RCC 7860 (cell line): ENCODE results near the gene TCHP.
"Not testable (repeated sequence)": the region's sequence is repeated elsewhere in the genome, so short reads cannot be mapped to it uniquely, and the experiment has no call there.

Experiments
- DNase-seq: peaks from one replicate; pipeline ENCODE4 v3.0.0-alpha.2; 2015; ENCODE audit warnings: low spot score
- FAIRE-seq: peaks from 2 replicates; lab custom pipeline; 2012; peaks lifted over from hg19 to GRCh38; lab: Jason Lieb, UNC

The TCHP gene

DNA sequence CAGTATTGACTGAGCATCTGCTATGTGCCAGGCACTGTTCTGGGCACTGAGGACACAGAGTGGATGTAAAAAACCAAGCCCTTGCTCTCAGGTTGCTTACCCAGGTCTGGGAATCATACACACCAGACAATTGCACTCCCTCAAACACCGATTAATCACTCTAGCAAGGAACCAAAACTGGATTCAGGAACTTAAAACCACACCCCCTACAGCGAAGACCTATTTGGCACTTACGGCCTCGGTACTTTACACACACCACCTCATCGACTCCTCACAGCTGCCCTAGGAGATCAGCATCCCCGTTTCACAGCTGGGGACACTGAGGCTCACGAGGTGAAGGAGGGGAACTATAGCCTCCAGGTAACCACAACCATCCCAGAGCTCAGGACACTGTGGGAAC, 21.3 kb upstream of the TCHP start:
- DNase-seq (no peak), FAIRE-seq (no peak)

DNA sequence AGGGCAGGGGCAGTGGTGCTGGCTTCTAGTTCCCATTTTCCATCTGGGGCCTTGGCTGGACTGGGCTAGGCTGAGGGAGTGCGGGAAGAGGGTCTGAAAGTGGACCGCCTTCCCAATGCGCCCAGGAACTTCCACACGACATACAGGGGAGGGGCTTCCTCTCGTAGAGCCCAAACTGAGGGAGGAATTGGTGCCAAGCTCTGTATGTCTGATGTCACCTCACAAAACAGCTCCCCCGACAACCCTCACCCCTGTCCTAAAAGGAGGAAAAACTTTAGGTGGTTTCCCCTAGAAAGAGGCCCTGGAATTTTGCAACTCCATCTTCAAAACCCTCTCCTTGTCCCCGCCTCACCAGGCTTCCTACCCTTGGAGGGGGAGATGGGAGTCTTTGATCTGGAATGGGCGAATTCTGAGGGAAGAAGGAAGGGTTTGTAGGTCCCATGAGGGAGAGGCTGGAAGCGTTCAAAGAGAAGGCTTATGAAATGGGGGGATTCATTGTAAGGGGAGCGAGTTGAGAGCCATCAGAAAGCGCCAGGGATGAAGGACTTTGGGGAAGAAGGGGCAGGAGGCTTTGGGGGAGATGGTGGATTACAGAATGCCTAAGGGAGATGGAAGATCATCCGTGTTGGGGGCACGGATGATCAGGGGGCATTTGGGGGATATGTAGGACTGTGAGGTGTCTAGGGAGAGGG, 20.6 kb upstream of the TCHP start:
- FAIRE-seq (no peak), DNase-seq (no peak)

DNA sequence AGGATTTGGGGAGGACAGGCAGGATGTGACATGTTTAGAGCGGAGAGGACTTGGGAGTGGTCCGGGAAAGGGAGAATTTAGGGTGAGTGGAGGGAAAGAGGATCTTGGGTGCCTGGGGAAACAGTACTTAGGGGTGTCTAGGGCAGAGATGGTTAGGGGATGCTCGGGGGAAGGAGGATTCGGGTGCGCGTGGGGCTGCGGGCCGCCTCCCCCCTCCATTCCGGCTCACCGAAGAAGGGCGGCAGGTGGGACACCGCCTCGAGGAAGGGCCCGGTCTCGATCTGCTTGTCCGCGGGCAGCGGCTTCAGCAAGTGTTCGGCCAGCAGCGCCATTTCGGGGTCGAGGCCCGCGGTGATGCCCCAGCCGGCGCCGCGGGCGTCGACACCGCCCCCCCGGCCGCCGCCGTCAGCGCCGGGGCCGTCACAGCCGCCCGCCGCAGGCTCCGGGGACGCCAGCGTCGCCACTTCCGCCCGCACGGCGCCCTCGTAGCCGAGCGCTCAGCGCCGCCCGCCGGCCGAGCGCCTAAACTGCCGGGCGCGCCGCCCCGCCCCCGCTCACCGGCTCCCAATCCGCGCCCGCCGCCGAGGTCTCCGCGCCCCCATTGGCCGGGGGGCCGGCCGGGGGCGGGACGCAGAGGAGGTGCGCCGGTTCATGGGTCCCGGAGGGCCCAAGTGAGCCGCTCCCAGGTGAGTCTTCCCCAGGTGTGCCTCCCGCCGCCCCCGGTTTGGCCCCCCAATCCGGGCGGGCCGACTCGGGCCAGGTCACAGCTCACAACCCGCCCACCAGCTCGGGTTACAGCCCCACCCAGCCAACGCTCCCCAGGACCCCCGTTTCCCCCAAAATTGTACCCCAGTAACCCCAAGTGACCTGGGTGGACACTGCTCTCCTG, 19.8 kb upstream of the TCHP start, which contains the start of gene GLTP:
Gene GLTP (minus strand): TSS at position 499 of the 889 bp plus-strand sequence. CDS start 167 bp downstream, at position 332.
- FAIRE-seq (no peak), DNase-seq (peak; percentile 58)

GRCh38 chr12:109880938-109881337, 19.1 kb upstream of the TCHP start:
- no peak for DNase-seq
- no peak for FAIRE-seq

GRCh38 chr12:109881752-109882151, 18.3 kb upstream of the TCHP start:
- DNase-seq: no peak
- FAIRE-seq: no peak

GRCh38 chr12:109883461-109883860, 16.6 kb upstream of the TCHP start:
- no peak for DNase-seq
- FAIRE-seq: no peak

DNA sequence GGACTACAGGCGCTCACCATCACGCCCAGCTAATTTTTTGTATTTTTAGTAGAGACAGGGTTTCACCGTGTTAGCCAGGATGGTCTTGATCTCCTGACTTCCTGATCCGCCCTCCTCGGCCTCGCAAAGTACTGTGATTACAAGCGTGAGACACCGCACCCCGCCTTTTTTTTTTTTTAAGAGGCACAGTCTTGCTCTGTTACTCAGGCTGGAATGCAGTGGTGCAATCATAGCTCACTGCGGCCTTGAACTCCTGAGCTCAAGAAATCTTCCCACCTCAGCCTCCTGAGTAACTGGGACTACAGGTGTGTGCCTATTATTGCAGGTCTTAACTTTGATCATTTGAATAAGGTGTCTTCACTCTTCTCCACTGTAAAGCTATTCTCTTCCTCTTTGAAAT, 14.5 kb upstream of the TCHP start:
- no peak for DNase-seq
- FAIRE-seq: no peak

- peak; percentile 71 for DNase-seq
- FAIRE-seq: no peak
These were observed 11.7 kb upstream of the TCHP start for GRCh38 chr12:109888179-109889020.

DNA sequence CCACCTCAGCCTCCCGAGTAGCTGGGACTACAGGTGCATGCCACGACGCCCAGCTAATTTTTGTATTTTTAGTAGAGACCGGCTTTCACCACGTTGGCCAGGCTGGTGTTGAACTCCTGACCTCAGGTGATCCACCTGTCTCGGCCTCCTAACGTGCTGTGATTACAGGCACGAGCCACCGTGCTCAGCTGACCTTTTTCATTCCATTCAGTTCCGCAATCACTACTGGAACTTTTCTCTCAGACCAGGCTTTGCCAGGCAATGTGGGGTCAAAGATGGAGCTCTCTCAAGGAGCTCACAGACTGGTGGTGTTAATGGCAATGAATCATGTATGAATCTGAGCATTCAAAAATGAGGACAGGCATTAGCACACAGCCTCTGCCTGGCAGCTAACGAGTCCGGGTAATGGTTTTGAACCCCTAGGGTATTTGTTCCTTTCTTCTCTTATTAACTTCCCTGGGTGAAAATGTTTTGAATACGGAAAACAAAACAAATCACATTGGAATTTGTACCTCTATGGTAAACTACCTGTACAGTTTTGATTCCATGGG, 9.4 kb upstream of the TCHP start:
- DNase-seq (no peak), FAIRE-seq (no peak)

GRCh38 chr12:109891731-109892130, 8.3 kb upstream of the TCHP start:
- not testable (repeated sequence) for FAIRE-seq, DNase-seq

DNA sequence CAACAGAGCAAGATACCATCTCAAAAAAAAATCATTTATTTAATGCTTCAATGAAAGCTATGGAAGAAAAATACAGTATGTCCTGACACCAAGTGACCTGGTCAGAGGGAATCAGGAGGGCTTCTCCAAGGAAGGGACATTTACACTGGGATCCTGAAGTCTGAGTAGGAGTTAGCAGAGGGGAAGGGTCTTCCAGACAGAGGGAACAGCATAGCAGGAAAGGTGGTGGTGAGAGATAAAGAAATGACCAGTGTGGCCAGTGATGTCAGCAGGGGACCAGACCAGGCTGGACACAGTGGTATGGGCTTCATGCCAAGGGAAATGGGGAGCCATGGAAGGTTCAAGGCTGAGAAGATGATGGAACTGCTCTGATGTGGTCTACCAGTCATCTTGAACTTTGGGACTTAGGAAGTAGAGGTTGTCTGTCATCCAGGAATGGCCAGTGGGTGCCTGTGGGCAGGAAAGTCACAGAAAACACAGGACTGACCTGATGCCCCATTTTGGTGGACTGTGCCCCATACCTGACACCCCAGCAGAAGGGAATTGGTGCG, 7.8 kb upstream of the TCHP start:
- DNase-seq (no peak), FAIRE-seq (no peak)

DNA sequence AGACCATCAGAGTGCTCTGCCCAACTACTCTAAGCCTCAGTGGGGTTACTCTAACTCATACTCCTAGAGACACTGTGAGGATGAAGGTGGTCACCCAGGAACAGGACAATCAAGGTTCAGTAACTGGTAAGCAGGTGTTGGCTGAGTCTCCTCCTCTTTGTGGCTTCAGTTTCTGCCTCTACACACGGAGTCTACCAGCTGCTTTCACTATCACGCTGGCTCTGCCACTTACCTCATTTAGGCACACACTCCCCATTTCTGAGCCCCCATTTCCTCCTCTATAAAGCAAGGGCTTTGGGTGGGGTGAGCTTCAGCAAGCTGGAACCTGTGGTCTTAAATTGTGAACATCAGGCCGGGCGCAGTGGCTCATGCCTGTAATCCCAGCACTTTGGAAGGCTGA, 7.3 kb upstream of the TCHP start:
- DNase-seq (no peak), FAIRE-seq (no peak)

- FAIRE-seq: no peak
- DNase-seq: no peak
These were observed 6.6 kb upstream of the TCHP start for GRCh38 chr12:109893261-109893995.

GRCh38 chr12:109894939-109895338, 5.1 kb upstream of the TCHP start:
- FAIRE-seq (no peak), DNase-seq (no peak)

DNA sequence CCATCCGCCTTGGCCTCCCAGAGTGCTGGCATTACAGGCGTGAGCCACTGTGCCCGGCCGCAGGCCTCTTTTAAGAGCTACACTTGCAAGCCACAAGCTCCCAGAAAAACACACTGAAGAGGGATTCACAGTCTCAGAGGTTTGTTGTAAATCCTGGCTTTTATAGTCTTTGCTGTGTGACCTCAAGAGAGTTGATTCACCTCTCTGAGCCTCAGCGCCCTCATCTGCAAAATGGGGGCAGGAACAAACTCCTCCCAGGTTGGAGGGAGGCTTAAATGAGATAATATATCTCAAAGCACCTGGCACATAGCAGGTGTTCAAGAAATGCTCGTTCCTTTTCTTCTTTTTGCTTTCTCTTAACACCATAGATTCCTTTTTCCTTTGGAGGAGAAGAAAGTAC, 3.9 kb upstream of the TCHP start:
- no peak for FAIRE-seq
- no peak for DNase-seq

DNA sequence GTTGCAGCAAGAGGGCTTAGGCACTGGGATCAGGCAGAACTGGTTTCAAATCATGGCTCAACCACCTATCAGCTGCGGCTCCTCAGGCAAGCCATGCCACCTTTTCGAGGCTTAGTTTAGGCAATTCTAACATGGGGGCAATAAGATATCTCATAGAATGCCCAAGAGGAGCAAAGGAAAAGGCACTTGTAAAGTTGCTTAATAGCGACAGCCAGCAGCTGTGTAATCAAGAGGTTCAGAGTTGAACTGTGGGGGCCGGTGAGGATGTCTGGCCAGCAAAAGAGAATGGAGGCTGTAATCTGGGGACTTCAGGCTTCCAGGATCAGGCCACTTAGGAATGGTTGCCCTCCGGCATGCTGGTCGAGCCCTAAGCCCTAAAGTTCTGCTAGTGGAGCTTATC, 3.0 kb upstream of the TCHP start:
- FAIRE-seq (no peak), DNase-seq (no peak)

GRCh38 chr12:109899345-109899744, 729 bp upstream of the TCHP start:
- not testable (repeated sequence) for FAIRE-seq

GRCh38 chr12:109900752-109901580, 892 bp downstream of the TCHP start:
- FAIRE-seq (no peak), DNase-seq (no peak)

More at GRCh38 chr12:109899345-109899744, 729 bp upstream of the TCHP start:
- not testable (repeated sequence) for DNase-seq

- FAIRE-seq (no peak), DNase-seq (no peak)
These were observed 2.9 kb downstream of the TCHP start for GRCh38 chr12:109902891-109903418.
